HepG2 (cell line): ENCODE results near the gene ME2. TPM values are rescaled to one million over a fixed set of nuclear protein-coding genes. Genes with fewer than 3 reads are reported as not detected.

ENCODE experiments used
- ATAC-seq: fragments of 200-7000 bp; cut with Tn5 transposase; 3 replicates; pipeline ENCODE4 v1.9.1; 2020; ENCODE audit warnings: mild to moderate bottlenecking, moderate library complexity
- BruUV-seq: library from RNA; stranded (reverse); fragments of 400-500 nt; replicated peaks from 2 replicates; lab custom pipeline; 2021; lab: Mats Ljungman, UMichigan
- CTCF ChIA-PET: fragments of 300-600 bp; formaldehyde crosslinking; extraction: SDS; loops from one replicate; lab custom pipeline; 2021; ENCODE audit warnings: low total read pairs, inconsistent platforms, low intra/inter-chr PET ratio; lab: Yijun Ruan, JAX
- POLR2A ChIA-PET: fragments of 350-600 bp; sonication (Branson Sonifier 250); formaldehyde crosslinking; loops from one replicate; lab custom pipeline; 2020; ENCODE audit warnings: antibody characterized with exemption, inconsistent platforms; lab: Yijun Ruan, JAX
- DNase-seq: peaks from one replicate; pipeline ENCODE4 v3.0.0-alpha.2; 2015; ENCODE audit warnings: low spot score
- FAIRE-seq: peaks from 3 replicates; lab custom pipeline; 2011; peaks lifted over from hg19 to GRCh38; lab: Jason Lieb, UNC
- H2AFZ ChIP-seq: one replicate; pipeline ENCODE4 v1.6.1; 2011; ENCODE audit warnings: low read length, inconsistent platforms
- H3K27ac ChIP-seq: fragments of 300-600 bp; 3 replicates; pipeline ENCODE4 v1.8.0; 2011; ENCODE audit warnings: mixed run types, mild to moderate bottlenecking, mixed read lengths, low read length, inconsistent platforms; ENCODE audit not compliant: insufficient read depth; ENCODE audit errors: extremely low read length
- H3K27me3 ChIP-seq, 2 experiments: fragments of 200-600 bp in 1 of 2; 2 replicates in 1 of 2; 3 replicates in 1 of 2; pipeline versions ENCODE4 v1.6.0 to v1.8.0; 2011; ENCODE audit warnings: low read length in 2 of 2, mild to moderate bottlenecking in 2 of 2, moderate library complexity in 2 of 2, inconsistent platforms in 1 of 2; ENCODE audit not compliant: insufficient read depth in 2 of 2, control insufficient read depth in 1 of 2
- H3K36me3 ChIP-seq, 2 experiments: fragments of 200-600 bp in 1 of 2; replicated peaks in 1 of 2; 2 replicates in 1 of 2; 3 replicates in 1 of 2; pipeline versions ENCODE4 v1.5.1 to v1.8.0; 2011; ENCODE audit warnings: low read length in 2 of 2, inconsistent platforms in 1 of 2; ENCODE audit not compliant: insufficient read depth in 2 of 2, control insufficient read depth in 1 of 2
- H3K4me1 ChIP-seq: 2 replicates; pipeline ENCODE4 v1.5.1; 2012; ENCODE audit warnings: low read length, inconsistent platforms; ENCODE audit not compliant: insufficient read depth
- H3K4me2 ChIP-seq: 2 replicates; pipeline ENCODE4 v1.6.0; 2011; ENCODE audit warnings: low read depth, low read length, inconsistent platforms
- H3K4me3 ChIP-seq, 3 experiments: fragments of 200-600 bp in 1 of 3; sonication (generic), shearing (Covaris generic) in 1 of 3; replicated peaks in 1 of 3; 2 replicates each; pipeline ENCODE4 v1.5.1; 2011 to 2016; ENCODE audit warnings: low read length in 3 of 3, inconsistent platforms in 2 of 3, low read depth in 2 of 3, mild to moderate bottlenecking in 2 of 3, control low read depth in 1 of 3, mixed read lengths in 1 of 3; ENCODE audit not compliant: insufficient read depth in 1 of 3
- H3K79me2 ChIP-seq: one replicate; pipeline ENCODE4 v1.6.1; 2011; ENCODE audit warnings: low read length, inconsistent platforms; ENCODE audit not compliant: insufficient read depth
- H3K9ac ChIP-seq: 2 replicates; pipeline ENCODE4 v1.6.0; 2011; ENCODE audit warnings: mild to moderate bottlenecking, low read depth, low read length, inconsistent platforms; ENCODE audit not compliant: insufficient read depth
- H3K9me3 ChIP-seq: 2 replicates; pipeline ENCODE4 v1.5.1; 2012; ENCODE audit warnings: mild to moderate bottlenecking, low read length
- H4K20me1 ChIP-seq: 2 replicates; pipeline ENCODE4 v1.6.0; 2011; ENCODE audit warnings: inconsistent platforms, mild to moderate bottlenecking, low read length, moderate library complexity; ENCODE audit not compliant: insufficient read depth
- ELF1 ChIP-seq: sonication (generic); formaldehyde crosslinking; IDR thresholded peaks from 2 replicates; pipeline ENCODE4 v1.4.0; 2020; ENCODE audit warnings: missing genetic modification reagents
- KMT2A ChIP-seq: sonication (generic); formaldehyde crosslinking; IDR thresholded peaks from 2 replicates; pipeline ENCODE4 v1.4.0; 2020; ENCODE audit warnings: missing genetic modification reagents
- SALL1 ChIP-seq: sonication (generic); formaldehyde crosslinking; IDR thresholded peaks from 2 replicates; pipeline ENCODE4 v1.8.0; 2022; ENCODE audit warnings: mild to moderate bottlenecking, missing genetic modification reagents
- YY1 ChIP-seq: IDR thresholded peaks from 2 replicates; pipeline ENCODE4 v1.6.1; 2011; ENCODE audit warnings: low read length, low read depth, moderate library complexity, mild to moderate bottlenecking; ENCODE audit not compliant: insufficient read depth, insufficient replicate concordance
- ZFP36 ChIP-seq: fragments of 150-350 bp; IDR thresholded peaks from 2 replicates; pipeline ENCODE4 v1.6.1; 2018; ENCODE audit warnings: borderline replicate concordance, low read length, low read depth; ENCODE audit not compliant: partially characterized antibody
- ZNF136 ChIP-seq: sonication (generic); formaldehyde crosslinking; IDR thresholded peaks from 2 replicates; pipeline ENCODE4 v1.8.1; 2022; ENCODE audit warnings: low read depth, mild to moderate bottlenecking, moderate library complexity, missing genetic modification reagents
- ZNF33A ChIP-seq: sonication (generic); formaldehyde crosslinking; IDR thresholded peaks from 2 replicates; pipeline ENCODE4 v1.5.1; 2020; ENCODE audit warnings: missing genetic modification reagents, mild to moderate bottlenecking, moderate library complexity, borderline replicate concordance
- ZNF850 ChIP-seq: sonication (generic); formaldehyde crosslinking; conservative IDR thresholded peaks from 2 replicates; pipeline ENCODE4 v1.9.0; 2021; ENCODE audit warnings: mild to moderate bottlenecking, missing genetic modification reagents
- WGBS: methylation state at CpG from one replicate; pipeline ENCODE4 v1.1.6; 2017; ENCODE audit warnings: low lambda C conversion rate; 5-methylcytosine and 5-hydroxymethylcytosine counted together
- in situ Hi-C: cut with HindIII; loops from 2 replicates; pipeline ENCODE4 v1.10.0; 2017; ENCODE audit warnings: low pct_unique_long_range_greater_than_20kb; ENCODE audit not compliant: extremely low pct_ligation_motif_present
- intact Hi-C: fragments of 100-400 bp; cut with micrococcal nuclease; formaldehyde crosslinking; loops from one replicate; pipeline ENCODE4 v1.10.0; 2022; ENCODE audit not compliant: unreplicated experiment
- polyA plus RNA-seq, 8 experiments: library from polyadenylated mRNA; depleted of rRNA in 3 of 8; stranded (reverse) in 7 of 8; unstranded in 1 of 8; fragments of >200 nt; fragmentation: Illumina TruSeq in 4 of 8; extraction: Trizol in 4 of 8; gene quantifications; 2 replicates each; pipeline versions ENCODE4 v1.2.1 to v1.2.3, GENCODE V29; 2011 to 2016; ENCODE audit warnings: low read depth in 4 of 8, missing spikeins in 1 of 8, mixed read lengths in 1 of 8; ENCODE audit not compliant: insufficient read depth in 1 of 8
- total RNA-seq, 5 experiments: library from RNA; depleted of rRNA; stranded (reverse); fragments of >200 nt; fragmentation: Illumina TruSeq; extraction: Trizol; gene quantifications; 2 replicates each; pipeline ENCODE4 v1.2.3, GENCODE V29; 2016; ENCODE audit warnings: low read depth in 1 of 5
- TF ChIP-seq, protein P1 (sequence below): conservative IDR thresholded peaks from 2 replicates; pipeline ENCODE4 v1.6.1; 2018; ENCODE audit warnings: missing genetic modification reagents
- TF ChIP-seq, protein P2 (sequence below), 2 experiments: fragments of 450-650 bp in 1 of 2; sonication (generic) in 1 of 2; formaldehyde crosslinking; IDR thresholded peaks; 2 replicates each; pipeline versions ENCODE4 v1.5.0 to v1.8.0; 2020 to 2022; ENCODE audit warnings: mild to moderate bottlenecking in 1 of 2, missing genetic modification reagents in 1 of 2
- TF ChIP-seq, protein P3 (sequence below): sonication (generic); formaldehyde crosslinking; IDR thresholded peaks from 2 replicates; pipeline ENCODE4 v1.5.1; 2020; ENCODE audit warnings: mild to moderate bottlenecking, missing genetic modification reagents, borderline replicate concordance

ME2 gene
- total and polyA plus RNA-seq, 2 of the 13 experiments (the other 11 are each of a cell fraction or from before 2014, with no cell fraction given): 17.3 to 20.6 TPM

DNA sequence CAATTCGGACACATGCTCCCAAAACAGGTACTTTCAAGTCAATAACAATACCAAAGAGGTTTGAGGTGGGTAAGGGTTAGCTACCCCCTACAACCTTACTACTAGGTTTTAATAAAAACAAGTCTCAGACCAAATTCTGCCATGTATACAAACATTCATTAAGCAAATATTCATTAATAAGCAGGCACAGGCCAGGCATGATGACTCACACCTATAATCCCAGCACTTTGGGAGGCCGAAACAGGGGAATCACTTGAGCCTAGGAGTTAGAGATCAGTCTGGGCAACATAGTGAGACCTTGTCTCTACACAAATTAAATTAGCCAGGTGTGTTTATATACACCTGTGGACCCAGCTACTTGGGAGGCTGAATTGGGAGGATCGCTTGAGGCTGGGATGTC, 77.2 kb downstream of the ME2 start (continued):
- no peak for TF ChIP-seq YY1

DNA sequence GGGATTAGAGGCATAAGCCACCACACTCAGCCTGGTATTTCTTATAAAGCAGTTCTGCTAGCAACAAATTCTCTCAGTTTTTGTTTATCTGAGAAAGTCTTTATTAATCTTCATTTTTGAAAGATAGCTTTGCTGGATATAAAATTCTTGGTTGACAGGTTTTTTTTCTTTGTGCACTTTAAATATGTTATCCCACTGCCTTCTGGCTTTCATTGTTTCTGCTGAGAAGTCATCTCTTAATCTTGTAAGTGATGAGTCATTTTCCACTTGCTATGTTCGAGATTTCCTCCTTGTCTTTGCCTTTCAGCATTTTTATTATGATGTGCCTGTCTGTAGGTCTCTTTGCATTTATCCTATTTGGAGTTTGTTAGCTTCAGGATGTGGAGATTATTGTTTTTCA, 83.1 kb downstream of the ME2 start:
- H3K36me3 ChIP-seq: no peaks in the 10 kb centered on the region
- CTCF ChIA-PET: no interaction called here
- POLR2A ChIA-PET: no interaction called here
- 0% methylated on average over 1 of the region's 1 CpG for WGBS
- no peaks in the 10 kb centered on the region for H3K79me2 ChIP-seq
- H3K27me3 ChIP-seq: no peaks in the 10 kb centered on the region
- no peak for DNase-seq
- H4K20me1 ChIP-seq: no peaks in the 10 kb centered on the region
- no peak for ATAC-seq
- no TSS peak for BruUV-seq
- H3K4me2 ChIP-seq: no peak overlapping the region
- no peak overlapping the region for H3K27ac ChIP-seq
- in situ Hi-C loops (no loop called here), intact Hi-C loops (no loop called here)
- no peak overlapping the region for H3K9ac ChIP-seq
- peaks cover 27% of the 10 kb centered on the region for H3K9me3 ChIP-seq
- FAIRE-seq: no peak
- H3K4me3 ChIP-seq: no peak overlapping the region
- no peak overlapping the region for H2AFZ ChIP-seq
- H3K4me1 ChIP-seq: peaks cover 10% of the 10 kb centered on the region
- TF ChIP-seq ZNF136 (CRISPR knock-in tag) (peak; percentile 82; the same call in 1 of the 2 replicates), SALL1 (CRISPR knock-in tag) (no peak), ELF1 (CRISPR knock-in tag) (no peak), KMT2A (CRISPR knock-in tag) (no peak), ZNF850 (CRISPR knock-in tag) (no peak), ZNF33A (CRISPR knock-in tag) (no peak), ZFP36 (no peak)
- TF ChIP-seq, protein P1, sequence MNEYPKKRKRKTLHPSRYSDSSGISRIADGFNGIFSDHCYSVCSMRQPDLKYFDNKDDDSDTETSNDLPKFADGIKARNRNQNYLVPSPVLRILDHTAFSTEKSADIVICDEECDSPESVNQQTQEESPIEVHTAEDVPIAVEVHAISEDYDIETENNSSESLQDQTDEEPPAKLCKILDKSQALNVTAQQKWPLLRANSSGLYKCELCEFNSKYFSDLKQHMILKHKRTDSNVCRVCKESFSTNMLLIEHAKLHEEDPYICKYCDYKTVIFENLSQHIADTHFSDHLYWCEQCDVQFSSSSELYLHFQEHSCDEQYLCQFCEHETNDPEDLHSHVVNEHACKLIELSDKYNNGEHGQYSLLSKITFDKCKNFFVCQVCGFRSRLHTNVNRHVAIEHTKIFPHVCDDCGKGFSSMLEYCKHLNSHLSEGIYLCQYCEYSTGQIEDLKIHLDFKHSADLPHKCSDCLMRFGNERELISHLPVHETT (CRISPR knock-in tag): no peak
- TF ChIP-seq, protein P2, sequence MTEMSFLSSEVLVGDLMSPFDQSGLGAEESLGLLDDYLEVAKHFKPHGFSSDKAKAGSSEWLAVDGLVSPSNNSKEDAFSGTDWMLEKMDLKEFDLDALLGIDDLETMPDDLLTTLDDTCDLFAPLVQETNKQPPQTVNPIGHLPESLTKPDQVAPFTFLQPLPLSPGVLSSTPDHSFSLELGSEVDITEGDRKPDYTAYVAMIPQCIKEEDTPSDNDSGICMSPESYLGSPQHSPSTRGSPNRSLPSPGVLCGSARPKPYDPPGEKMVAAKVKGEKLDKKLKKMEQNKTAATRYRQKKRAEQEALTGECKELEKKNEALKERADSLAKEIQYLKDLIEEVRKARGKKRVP (CRISPR knock-in tag; IDR thresholded peaks at IDR 0.05): no peak
- TF ChIP-seq, protein P3, sequence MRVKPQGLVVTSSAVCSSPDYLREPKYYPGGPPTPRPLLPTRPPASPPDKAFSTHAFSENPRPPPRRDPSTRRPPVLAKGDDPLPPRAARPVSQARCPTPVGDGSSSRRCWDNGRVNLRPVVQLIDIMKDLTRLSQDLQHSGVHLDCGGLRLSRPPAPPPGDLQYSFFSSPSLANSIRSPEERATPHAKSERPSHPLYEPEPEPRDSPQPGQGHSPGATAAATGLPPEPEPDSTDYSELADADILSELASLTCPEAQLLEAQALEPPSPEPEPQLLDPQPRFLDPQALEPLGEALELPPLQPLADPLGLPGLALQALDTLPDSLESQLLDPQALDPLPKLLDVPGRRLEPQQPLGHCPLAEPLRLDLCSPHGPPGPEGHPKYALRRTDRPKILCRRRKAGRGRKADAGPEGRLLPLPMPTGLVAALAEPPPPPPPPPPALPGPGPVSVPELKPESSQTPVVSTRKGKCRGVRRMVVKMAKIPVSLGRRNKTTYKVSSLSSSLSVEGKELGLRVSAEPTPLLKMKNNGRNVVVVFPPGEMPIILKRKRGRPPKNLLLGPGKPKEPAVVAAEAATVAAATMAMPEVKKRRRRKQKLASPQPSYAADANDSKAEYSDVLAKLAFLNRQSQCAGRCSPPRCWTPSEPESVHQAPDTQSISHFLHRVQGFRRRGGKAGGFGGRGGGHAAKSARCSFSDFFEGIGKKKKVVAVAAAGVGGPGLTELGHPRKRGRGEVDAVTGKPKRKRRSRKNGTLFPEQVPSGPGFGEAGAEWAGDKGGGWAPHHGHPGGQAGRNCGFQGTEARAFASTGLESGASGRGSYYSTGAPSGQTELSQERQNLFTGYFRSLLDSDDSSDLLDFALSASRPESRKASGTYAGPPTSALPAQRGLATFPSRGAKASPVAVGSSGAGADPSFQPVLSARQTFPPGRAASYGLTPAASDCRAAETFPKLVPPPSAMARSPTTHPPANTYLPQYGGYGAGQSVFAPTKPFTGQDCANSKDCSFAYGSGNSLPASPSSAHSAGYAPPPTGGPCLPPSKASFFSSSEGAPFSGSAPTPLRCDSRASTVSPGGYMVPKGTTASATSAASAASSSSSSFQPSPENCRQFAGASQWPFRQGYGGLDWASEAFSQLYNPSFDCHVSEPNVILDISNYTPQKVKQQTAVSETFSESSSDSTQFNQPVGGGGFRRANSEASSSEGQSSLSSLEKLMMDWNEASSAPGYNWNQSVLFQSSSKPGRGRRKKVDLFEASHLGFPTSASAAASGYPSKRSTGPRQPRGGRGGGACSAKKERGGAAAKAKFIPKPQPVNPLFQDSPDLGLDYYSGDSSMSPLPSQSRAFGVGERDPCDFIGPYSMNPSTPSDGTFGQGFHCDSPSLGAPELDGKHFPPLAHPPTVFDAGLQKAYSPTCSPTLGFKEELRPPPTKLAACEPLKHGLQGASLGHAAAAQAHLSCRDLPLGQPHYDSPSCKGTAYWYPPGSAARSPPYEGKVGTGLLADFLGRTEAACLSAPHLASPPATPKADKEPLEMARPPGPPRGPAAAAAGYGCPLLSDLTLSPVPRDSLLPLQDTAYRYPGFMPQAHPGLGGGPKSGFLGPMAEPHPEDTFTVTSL (CRISPR knock-in tag): no peak
